Testis (tissue), 2 donors: Measurements from ENCODE around the gene DISC1.

Experiments
- CTCF ChIP-seq, 3 experiments: fragments of 450-650 bp in 2 of 3; fragments of 200-600 bp in 1 of 3; sonication (generic) in 1 of 3; IDR thresholded peaks; one replicate each; pipeline ENCODE4 v1.5.1; 2016 to 2019; ENCODE audit warnings: antibody characterized with exemption in 3 of 3, mild to moderate bottlenecking in 2 of 3, moderate library complexity in 1 of 3
- POLR2A ChIP-seq: fragments of 450-650 bp; IDR thresholded peaks from one replicate; pipeline ENCODE4 v1.6.1; 2017; ENCODE audit warnings: antibody characterized with exemption, mild to moderate bottlenecking, moderate library complexity

GRCh38 chr1:231933711-231934626 is 307.4 kb downstream of the DISC1 start:
- TF ChIP-seq CTCF (IDR thresholded peaks at IDR 0.05) (no peak), POLR2A (no peak)
